NCI-H2227 treated with DMSO at 0.1 percent for 48 hours (cell line): ENCODE measurements around the gene SMOC1.

ENCODE experiments used
- DNase-seq: peaks from one replicate; lab custom pipeline; 2025; lab: John Stamatoyannopoulos, UW

SMOC1 gene

GRCh38 chr14:69982886-69983285 lies 103.7 kb downstream of the SMOC1 start:
- DNase-seq, result no peak

- DNase-seq, result no peak
Measured at GRCh38 chr14:69983317-69983716, 104.1 kb downstream of the SMOC1 start.

- DNase-seq, result no peak
Measured at GRCh38 chr14:69985463-69985862, 106.2 kb downstream of the SMOC1 start.

- DNase-seq, result no peak
Measured at GRCh38 chr14:69986336-69986735, 107.1 kb downstream of the SMOC1 start.

GRCh38 chr14:69987406-69988121 lies 108.3 kb downstream of the SMOC1 start:
- DNase-seq, result no peak

- DNase-seq, result no peak
Measured at GRCh38 chr14:69988979-69989378, 109.8 kb downstream of the SMOC1 start.

GRCh38 chr14:69989622-69990021 lies 110.4 kb downstream of the SMOC1 start:
- DNase-seq, result no peak

GRCh38 chr14:69990323-69990722 lies 111.1 kb downstream of the SMOC1 start:
- DNase-seq, result no peak

GRCh38 chr14:69991422-69991821 lies 112.2 kb downstream of the SMOC1 start:
- no peak for DNase-seq

- no peak for DNase-seq
Measured at GRCh38 chr14:69992564-69992963, 113.3 kb downstream of the SMOC1 start.

GRCh38 chr14:69993326-69993725 lies 114.1 kb downstream of the SMOC1 start:
- DNase-seq, result no peak

- DNase-seq, result no peak
Measured at GRCh38 chr14:69994002-69994401, 114.8 kb downstream of the SMOC1 start.

- DNase-seq, result no peak
Measured at GRCh38 chr14:69996216-69996615, 117.0 kb downstream of the SMOC1 start.

GRCh38 chr14:69997849-69998248 lies 118.6 kb downstream of the SMOC1 start:
- DNase-seq, result no peak

- DNase-seq, result no peak
Measured at GRCh38 chr14:69999261-69999674, 120.1 kb downstream of the SMOC1 start.

GRCh38 chr14:70000601-70001000 lies 121.4 kb downstream of the SMOC1 start:
- DNase-seq, result no peak

GRCh38 chr14:70002589-70003346 lies 123.6 kb downstream of the SMOC1 start:
- no peak for DNase-seq

- DNase-seq, result no peak
Measured at GRCh38 chr14:70004791-70005190, 125.6 kb downstream of the SMOC1 start.

GRCh38 chr14:70005281-70005805 lies 126.1 kb downstream of the SMOC1 start:
- DNase-seq, result no peak

GRCh38 chr14:70006699-70007098 lies 127.5 kb downstream of the SMOC1 start:
- no peak for DNase-seq

GRCh38 chr14:70008284-70009262 lies 129.4 kb downstream of the SMOC1 start:
- no peak for DNase-seq

- DNase-seq, result no peak
Measured at GRCh38 chr14:70009961-70010360, 130.7 kb downstream of the SMOC1 start.
